ENCODE measurements around the gene YBX2.

DNA sequence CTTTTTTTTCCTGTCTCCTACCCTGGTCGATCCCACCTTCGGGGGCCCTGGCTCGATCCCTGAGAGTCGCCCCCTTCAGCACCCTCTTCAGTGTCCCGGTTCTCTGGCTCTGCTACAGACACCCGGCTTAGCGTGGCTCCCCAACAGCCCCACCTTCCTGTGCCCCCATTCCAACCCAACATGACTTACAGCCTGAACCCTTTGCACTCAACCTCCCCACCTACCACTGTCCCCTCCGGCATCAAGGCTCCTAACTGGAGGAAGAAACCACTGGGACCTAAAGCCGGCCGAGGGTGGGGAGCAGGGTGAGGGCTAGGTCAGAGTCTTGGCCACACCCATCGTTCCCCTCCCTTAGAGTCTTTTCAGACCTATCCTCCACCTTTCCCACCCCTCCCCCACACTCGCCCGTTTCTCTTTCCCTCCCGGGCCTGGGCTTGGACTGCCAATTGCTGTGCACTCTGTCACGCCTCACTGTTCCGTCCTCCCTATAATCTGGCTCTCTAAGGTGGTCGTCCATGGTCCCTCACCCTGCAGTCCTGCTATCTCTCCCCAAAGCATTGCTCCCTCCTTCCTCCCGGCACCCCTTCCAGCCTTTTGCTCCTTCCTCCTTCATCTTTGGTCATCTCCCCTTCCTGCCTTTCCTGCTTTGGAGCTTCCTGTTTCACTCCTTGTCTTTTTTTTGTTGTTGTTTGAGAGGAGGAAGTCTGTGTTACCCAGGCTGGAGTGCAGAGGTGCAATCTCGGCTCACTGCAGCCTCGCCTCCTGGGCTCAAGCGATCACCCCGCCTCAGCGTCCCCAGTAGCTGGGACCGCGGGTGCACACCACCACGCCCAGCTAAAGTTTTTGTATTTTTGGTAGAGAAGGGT is 31.3 kb downstream of the YBX2 start:
- TF ChIP-seq CTCF (conservative IDR thresholded peaks at IDR 0.05) (no peak), ZFX (IDR thresholded peaks at IDR 0.05) (no peak)
